Measurements from ENCODE around the gene PIPOX.
A peak's percentile ranks its signal among the peaks of the same experiment; 100 is the strongest.

Gene PIPOX

GRCh38 chr17:29007456-29007855 is 35.5 kb upstream of the PIPOX start:
- Histone ChIP-seq H3K4me1 (ENCODE audit: control insufficient read depth in 1 of 2, insufficient read depth in 2 of 2, low read length in 2 of 2) (peaks cover 0 to 13% of the 10 kb centered on the region in 2 donors), H3K9me3 (ENCODE audit: control insufficient read depth in 1 of 2, low read length in 2 of 2) (no peaks in the 10 kb centered on the region), H3K4me3 (ENCODE audit: low read depth in 1 of 2, low read length in 2 of 2) (no peak overlapping the region), H3K27ac (ENCODE audit: low read length) (no peak overlapping the region), H3K36me3 (ENCODE audit: control insufficient read depth in 1 of 2, insufficient read depth in 2 of 2, low read length in 2 of 2) (no peaks in the 10 kb centered on the region), H3K27me3 (ENCODE audit: low read depth, low read length) (peaks cover 39% of the 10 kb centered on the region)

- peaks cover 35% of the 10 kb centered on the region for H3K27me3 ChIP-seq (ENCODE audit: low read depth, low read length)
Observed at GRCh38 chr17:29007860-29008455, 35.0 kb upstream of the PIPOX start.

GRCh38 chr17:29008591-29008990 is 34.4 kb upstream of the PIPOX start:
- Histone ChIP-seq H3K27ac (ENCODE audit: low read length) (no peak overlapping the region), H3K9me3 (ENCODE audit: control insufficient read depth in 1 of 2, low read length in 2 of 2) (no peaks in the 10 kb centered on the region), H3K4me3 (ENCODE audit: low read depth in 1 of 2, low read length in 2 of 2) (no peak overlapping the region), H3K36me3 (ENCODE audit: control insufficient read depth in 1 of 2, insufficient read depth in 2 of 2, low read length in 2 of 2) (no peaks in the 10 kb centered on the region), H3K4me1 (ENCODE audit: control insufficient read depth in 1 of 2, insufficient read depth in 2 of 2, low read length in 2 of 2) (peaks cover 0 to 13% of the 10 kb centered on the region in 2 donors), H3K27me3 (ENCODE audit: low read depth, low read length) (peaks cover 29% of the 10 kb centered on the region)

More at GRCh38 chr17:29007860-29008455, 35.0 kb upstream of the PIPOX start:
- H3K27ac ChIP-seq (ENCODE audit: low read length) = no peak overlapping the region
- no peak overlapping the region for H3K4me3 ChIP-seq (ENCODE audit: low read depth in 1 of 2, low read length in 2 of 2)
- peaks cover 0 to 13% of the 10 kb centered on the region in 2 donors for H3K4me1 ChIP-seq (ENCODE audit: control insufficient read depth in 1 of 2, insufficient read depth in 2 of 2, low read length in 2 of 2)
- H3K36me3 ChIP-seq (ENCODE audit: control insufficient read depth in 1 of 2, insufficient read depth in 2 of 2, low read length in 2 of 2) = no peaks in the 10 kb centered on the region
- no peaks in the 10 kb centered on the region for H3K9me3 ChIP-seq (ENCODE audit: control insufficient read depth in 1 of 2, low read length in 2 of 2)

- peaks cover 15% of the 10 kb centered on the region for H3K27me3 ChIP-seq (ENCODE audit: low read depth, low read length)
Observed at GRCh38 chr17:29010129-29010528, 32.8 kb upstream of the PIPOX start.

GRCh38 chr17:29010586-29010985 is 32.4 kb upstream of the PIPOX start:
- no peaks in the 10 kb centered on the region for H3K36me3 ChIP-seq (ENCODE audit: control insufficient read depth in 1 of 2, insufficient read depth in 2 of 2, low read length in 2 of 2)
- H3K4me3 ChIP-seq (ENCODE audit: low read depth in 1 of 2, low read length in 2 of 2) = no peak overlapping the region
- H3K9me3 ChIP-seq (ENCODE audit: control insufficient read depth in 1 of 2, low read length in 2 of 2) = no peaks in the 10 kb centered on the region
- peaks cover 15% of the 10 kb centered on the region for H3K27me3 ChIP-seq (ENCODE audit: low read depth, low read length)
- H3K27ac ChIP-seq (ENCODE audit: low read length) = no peak overlapping the region
- peaks cover 0 to 6% of the 10 kb centered on the region in 2 donors for H3K4me1 ChIP-seq (ENCODE audit: control insufficient read depth in 1 of 2, insufficient read depth in 2 of 2, low read length in 2 of 2)

More at GRCh38 chr17:29010129-29010528, 32.8 kb upstream of the PIPOX start:
- Histone ChIP-seq H3K27ac (ENCODE audit: low read length) (no peak overlapping the region), H3K4me3 (ENCODE audit: low read depth in 1 of 2, low read length in 2 of 2) (no peak overlapping the region), H3K36me3 (ENCODE audit: control insufficient read depth in 1 of 2, insufficient read depth in 2 of 2, low read length in 2 of 2) (no peaks in the 10 kb centered on the region), H3K4me1 (ENCODE audit: control insufficient read depth in 1 of 2, insufficient read depth in 2 of 2, low read length in 2 of 2) (peaks cover 0 to 10% of the 10 kb centered on the region in 2 donors), H3K9me3 (ENCODE audit: control insufficient read depth in 1 of 2, low read length in 2 of 2) (no peaks in the 10 kb centered on the region)

GRCh38 chr17:29012535-29012934 is 30.4 kb upstream of the PIPOX start:
- no peaks in the 10 kb centered on the region for H3K4me1 ChIP-seq (ENCODE audit: control insufficient read depth in 1 of 2, insufficient read depth in 2 of 2, low read length in 2 of 2)
- H3K27me3 ChIP-seq (ENCODE audit: low read depth, low read length) = peaks cover 3% of the 10 kb centered on the region
- H3K9me3 ChIP-seq (ENCODE audit: control insufficient read depth in 1 of 2, low read length in 2 of 2) = no peaks in the 10 kb centered on the region
- H3K4me3 ChIP-seq (ENCODE audit: low read depth in 1 of 2, low read length in 2 of 2) = no peak overlapping the region
- no peaks in the 10 kb centered on the region for H3K36me3 ChIP-seq (ENCODE audit: control insufficient read depth in 1 of 2, insufficient read depth in 2 of 2, low read length in 2 of 2)
- H3K27ac ChIP-seq (ENCODE audit: low read length) = no peak overlapping the region

GRCh38 chr17:29014716-29015115 is 28.2 kb upstream of the PIPOX start:
- H3K27me3 ChIP-seq (ENCODE audit: low read depth, low read length) = peaks cover 7% of the 10 kb centered on the region
- no peaks in the 10 kb centered on the region for H3K9me3 ChIP-seq (ENCODE audit: control insufficient read depth in 1 of 2, low read length in 2 of 2)
- no peak overlapping the region for H3K27ac ChIP-seq (ENCODE audit: low read length)
- no peak overlapping the region for H3K4me3 ChIP-seq (ENCODE audit: low read depth in 1 of 2, low read length in 2 of 2)
- H3K4me1 ChIP-seq (ENCODE audit: control insufficient read depth in 1 of 2, insufficient read depth in 2 of 2, low read length in 2 of 2) = peaks cover 0 to 1% of the 10 kb centered on the region in 2 donors
- H3K36me3 ChIP-seq (ENCODE audit: control insufficient read depth in 1 of 2, insufficient read depth in 2 of 2, low read length in 2 of 2) = no peaks in the 10 kb centered on the region

GRCh38 chr17:29016345-29017210 is 26.4 kb upstream of the PIPOX start:
- peaks cover 0 to 5% of the 10 kb centered on the region in 2 donors for H3K4me1 ChIP-seq (ENCODE audit: control insufficient read depth in 1 of 2, insufficient read depth in 2 of 2, low read length in 2 of 2)
- H3K27me3 ChIP-seq (ENCODE audit: low read depth, low read length) = peaks cover 7% of the 10 kb centered on the region
- H3K4me3 ChIP-seq (ENCODE audit: low read depth in 1 of 2, low read length in 2 of 2) = no peak overlapping the region
- H3K36me3 ChIP-seq (ENCODE audit: control insufficient read depth in 1 of 2, insufficient read depth in 2 of 2, low read length in 2 of 2) = no peaks in the 10 kb centered on the region
- no peak overlapping the region for H3K27ac ChIP-seq (ENCODE audit: low read length)
- no peaks in the 10 kb centered on the region for H3K9me3 ChIP-seq (ENCODE audit: control insufficient read depth in 1 of 2, low read length in 2 of 2)

- no peaks in the 10 kb centered on the region for H3K36me3 ChIP-seq (ENCODE audit: control insufficient read depth in 1 of 2, insufficient read depth in 2 of 2, low read length in 2 of 2)
- no peak overlapping the region for H3K27ac ChIP-seq (ENCODE audit: low read length)
- no peak overlapping the region for H3K4me3 ChIP-seq (ENCODE audit: low read depth in 1 of 2, low read length in 2 of 2)
- H3K9me3 ChIP-seq (ENCODE audit: control insufficient read depth in 1 of 2, low read length in 2 of 2) = no peaks in the 10 kb centered on the region
- H3K4me1 ChIP-seq (ENCODE audit: control insufficient read depth in 1 of 2, insufficient read depth in 2 of 2, low read length in 2 of 2) = peaks cover 0 to 5% of the 10 kb centered on the region in 2 donors
- H3K27me3 ChIP-seq (ENCODE audit: low read depth, low read length) = peaks cover 7% of the 10 kb centered on the region
Observed at GRCh38 chr17:29018788-29019474, 24.0 kb upstream of the PIPOX start.

- H3K4me1 ChIP-seq (ENCODE audit: control insufficient read depth in 1 of 2, insufficient read depth in 2 of 2, low read length in 2 of 2) = peaks cover 0 to 5% of the 10 kb centered on the region in 2 donors
- H3K9me3 ChIP-seq (ENCODE audit: control insufficient read depth in 1 of 2, low read length in 2 of 2) = no peaks in the 10 kb centered on the region
- no peaks in the 10 kb centered on the region for H3K36me3 ChIP-seq (ENCODE audit: control insufficient read depth in 1 of 2, insufficient read depth in 2 of 2, low read length in 2 of 2)
- H3K27me3 ChIP-seq (ENCODE audit: low read depth, low read length) = peaks cover 7% of the 10 kb centered on the region
- H3K4me3 ChIP-seq (ENCODE audit: low read depth in 1 of 2, low read length in 2 of 2) = peak overlapping the region in 1 of 2 donors; percentile 18
- no peak overlapping the region for H3K27ac ChIP-seq (ENCODE audit: low read length)
Observed at GRCh38 chr17:29019475-29020181, 23.3 kb upstream of the PIPOX start.

- no peak overlapping the region for H3K27ac ChIP-seq (ENCODE audit: low read length)
- peaks cover 7% of the 10 kb centered on the region for H3K27me3 ChIP-seq (ENCODE audit: low read depth, low read length)
- no peaks in the 10 kb centered on the region for H3K36me3 ChIP-seq (ENCODE audit: control insufficient read depth in 1 of 2, insufficient read depth in 2 of 2, low read length in 2 of 2)
- H3K4me1 ChIP-seq (ENCODE audit: control insufficient read depth in 1 of 2, insufficient read depth in 2 of 2, low read length in 2 of 2) = peaks cover 0 to 5% of the 10 kb centered on the region in 2 donors
- H3K9me3 ChIP-seq (ENCODE audit: control insufficient read depth in 1 of 2, low read length in 2 of 2) = no peaks in the 10 kb centered on the region
- no peak overlapping the region for H3K4me3 ChIP-seq (ENCODE audit: low read depth in 1 of 2, low read length in 2 of 2)
Observed at GRCh38 chr17:29020576-29020975, 22.4 kb upstream of the PIPOX start.
